PFSK-1 (cell line): ENCODE results near the gene ADCYAP1R1.

Source experiments
- FOXP2 ChIP-seq: optimal IDR thresholded peaks from 2 replicates; pipeline ENCODE3; 2011; ENCODE audit warnings: borderline replicate concordance, control low read depth, inconsistent platforms; ENCODE audit not compliant: insufficient read depth; ENCODE audit errors: extremely low read length, extremely low read depth
- POLR2AphosphoS5 ChIP-seq: IDR thresholded peaks from 2 replicates; pipeline ENCODE4 v1.6.1; 2012; ENCODE audit warnings: low read depth, mild to moderate bottlenecking, control low read depth, low read length, moderate library complexity
- SIN3A ChIP-seq: IDR thresholded peaks from 2 replicates; pipeline ENCODE4 v1.6.1; 2012; ENCODE audit warnings: mild to moderate bottlenecking, low read length, moderate library complexity, borderline replicate concordance; ENCODE audit not compliant: insufficient read depth
- TAF1 ChIP-seq: IDR thresholded peaks from 2 replicates; pipeline ENCODE4 v1.6.1; 2012; ENCODE audit warnings: low read length, control low read depth, borderline replicate concordance; ENCODE audit not compliant: insufficient read depth
- TF ChIP-seq, protein P1 (sequence below), 2 experiments: IDR thresholded peaks; 2 replicates each; pipeline versions ENCODE4 v1.6.1 to v1.8.0; 2011 to 2012; ENCODE audit warnings: low read depth in 2 of 2, low read length in 2 of 2, control low read depth in 1 of 2, inconsistent platforms in 1 of 2, mild to moderate bottlenecking in 1 of 2, moderate library complexity in 1 of 2; ENCODE audit not compliant: insufficient read depth in 1 of 2

The ADCYAP1R1 gene

DNA sequence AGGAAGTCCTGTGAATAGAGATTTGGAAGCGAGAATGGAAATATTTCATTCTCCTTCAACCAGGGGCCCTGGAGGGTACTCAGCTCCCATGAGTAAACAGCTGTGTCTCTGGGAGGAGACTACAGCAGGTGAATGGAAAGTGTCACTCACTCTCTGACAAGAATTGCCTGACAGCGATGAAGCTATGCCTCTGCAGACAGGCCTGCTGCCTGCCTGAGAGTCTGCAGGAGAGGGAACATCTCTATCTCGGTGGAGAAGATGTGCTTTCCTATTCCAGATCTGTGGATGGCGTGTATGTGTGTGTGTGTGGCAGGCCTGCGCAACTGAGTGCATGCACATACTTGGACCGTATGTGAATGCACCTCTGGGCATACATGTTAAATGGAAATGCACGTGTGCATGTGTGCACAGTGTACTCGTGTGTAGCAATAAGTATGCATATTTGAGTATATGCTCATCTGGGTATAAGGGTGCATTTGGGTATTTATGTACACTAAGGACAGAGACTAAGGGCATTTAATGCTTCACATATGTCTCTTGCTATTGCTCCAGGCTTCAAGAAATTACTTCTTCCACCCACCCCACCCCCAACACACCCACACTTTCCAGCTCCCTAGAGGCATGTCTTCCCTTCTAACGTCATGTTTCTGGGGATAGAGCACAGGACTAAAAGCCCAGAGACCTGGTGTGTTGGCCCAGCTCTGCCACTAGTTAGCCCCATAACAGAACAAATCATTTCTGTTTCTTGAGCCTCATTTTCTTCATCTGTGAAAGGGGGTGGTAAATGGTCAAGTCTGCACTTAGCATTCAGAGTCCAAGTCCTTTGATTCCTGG, 4.6 kb upstream of the ADCYAP1R1 start:
- TF ChIP-seq SIN3A (no peak), FOXP2 (no peak), TAF1 (no peak), POLR2AphosphoS5 (no peak)
- TF ChIP-seq, protein P1, sequence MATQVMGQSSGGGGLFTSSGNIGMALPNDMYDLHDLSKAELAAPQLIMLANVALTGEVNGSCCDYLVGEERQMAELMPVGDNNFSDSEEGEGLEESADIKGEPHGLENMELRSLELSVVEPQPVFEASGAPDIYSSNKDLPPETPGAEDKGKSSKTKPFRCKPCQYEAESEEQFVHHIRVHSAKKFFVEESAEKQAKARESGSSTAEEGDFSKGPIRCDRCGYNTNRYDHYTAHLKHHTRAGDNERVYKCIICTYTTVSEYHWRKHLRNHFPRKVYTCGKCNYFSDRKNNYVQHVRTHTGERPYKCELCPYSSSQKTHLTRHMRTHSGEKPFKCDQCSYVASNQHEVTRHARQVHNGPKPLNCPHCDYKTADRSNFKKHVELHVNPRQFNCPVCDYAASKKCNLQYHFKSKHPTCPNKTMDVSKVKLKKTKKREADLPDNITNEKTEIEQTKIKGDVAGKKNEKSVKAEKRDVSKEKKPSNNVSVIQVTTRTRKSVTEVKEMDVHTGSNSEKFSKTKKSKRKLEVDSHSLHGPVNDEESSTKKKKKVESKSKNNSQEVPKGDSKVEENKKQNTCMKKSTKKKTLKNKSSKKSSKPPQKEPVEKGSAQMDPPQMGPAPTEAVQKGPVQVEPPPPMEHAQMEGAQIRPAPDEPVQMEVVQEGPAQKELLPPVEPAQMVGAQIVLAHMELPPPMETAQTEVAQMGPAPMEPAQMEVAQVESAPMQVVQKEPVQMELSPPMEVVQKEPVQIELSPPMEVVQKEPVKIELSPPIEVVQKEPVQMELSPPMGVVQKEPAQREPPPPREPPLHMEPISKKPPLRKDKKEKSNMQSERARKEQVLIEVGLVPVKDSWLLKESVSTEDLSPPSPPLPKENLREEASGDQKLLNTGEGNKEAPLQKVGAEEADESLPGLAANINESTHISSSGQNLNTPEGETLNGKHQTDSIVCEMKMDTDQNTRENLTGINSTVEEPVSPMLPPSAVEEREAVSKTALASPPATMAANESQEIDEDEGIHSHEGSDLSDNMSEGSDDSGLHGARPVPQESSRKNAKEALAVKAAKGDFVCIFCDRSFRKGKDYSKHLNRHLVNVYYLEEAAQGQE (IDR thresholded peaks at IDR 0.05; ENCODE audit: insufficient read depth in 1 of 2, low read depth in 2 of 2, low read length in 2 of 2) = no peak

DNA sequence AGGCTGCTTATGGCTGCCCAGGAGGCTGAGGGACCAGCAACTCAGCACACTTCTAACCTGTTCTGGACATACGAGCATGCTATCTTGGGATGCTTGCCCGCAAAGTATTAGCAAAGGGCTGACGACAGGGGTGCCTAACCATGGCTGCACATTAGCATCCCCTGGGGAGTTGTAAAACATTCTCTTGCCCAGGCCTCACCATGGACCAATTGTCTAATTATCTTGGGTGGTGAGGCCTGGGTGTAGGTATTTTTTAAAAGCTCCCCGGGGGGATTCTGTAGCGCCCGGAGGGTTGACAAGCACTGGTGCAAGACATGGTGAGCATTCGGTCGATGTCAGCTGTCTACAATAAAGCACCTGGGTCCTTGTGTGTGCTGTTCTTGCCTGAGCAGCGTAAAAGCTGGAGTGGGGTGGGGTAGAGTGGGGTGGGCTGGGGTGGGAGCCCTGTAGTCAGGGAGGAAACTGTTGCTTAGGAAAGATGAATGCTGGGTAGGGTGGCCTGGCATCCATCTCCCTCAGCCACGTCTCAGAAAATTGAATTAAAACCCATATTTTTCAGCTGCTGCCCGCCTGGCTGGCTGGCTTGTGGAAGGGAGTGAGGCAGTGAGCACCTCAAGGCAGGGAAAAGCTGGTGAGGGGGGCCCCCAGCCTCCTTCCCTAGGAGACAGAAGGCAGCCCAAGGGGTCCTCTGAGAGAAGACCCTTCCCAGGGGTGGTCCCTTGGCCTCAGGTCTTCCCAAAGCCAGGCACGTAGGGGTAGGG, 2.9 kb upstream of the ADCYAP1R1 start:
- TF ChIP-seq TAF1 (no peak), POLR2AphosphoS5 (no peak), SIN3A (no peak), FOXP2 (no peak)
- TF ChIP-seq, protein P1 (IDR thresholded peaks at IDR 0.05; ENCODE audit: insufficient read depth in 1 of 2, low read depth in 2 of 2, low read length in 2 of 2) = no peak

DNA sequence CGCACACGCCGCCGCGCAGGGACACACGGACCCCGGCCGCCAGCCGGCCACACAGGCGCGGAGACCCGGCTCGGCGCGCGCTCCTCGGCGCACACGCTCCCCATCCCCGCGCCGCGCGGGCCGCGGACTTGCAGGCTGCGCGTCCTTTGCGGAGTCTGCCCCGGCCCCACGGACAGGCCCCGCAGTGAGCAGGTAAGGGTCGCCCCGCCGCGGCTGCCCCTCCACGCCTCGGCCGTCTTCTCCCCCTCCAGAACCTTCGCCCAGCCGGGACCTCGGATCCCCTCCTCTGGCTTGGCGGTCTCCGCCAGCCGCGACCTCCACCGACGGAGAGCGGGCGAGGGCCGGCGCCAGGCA, 356 bp downstream of the ADCYAP1R1 start:
- TF ChIP-seq FOXP2 (no peak), POLR2AphosphoS5 (no peak), TAF1 (no peak), SIN3A (no peak)
- TF ChIP-seq, protein P1 (IDR thresholded peaks at IDR 0.05; ENCODE audit: insufficient read depth in 1 of 2, low read depth in 2 of 2, low read length in 2 of 2) = no peak

DNA sequence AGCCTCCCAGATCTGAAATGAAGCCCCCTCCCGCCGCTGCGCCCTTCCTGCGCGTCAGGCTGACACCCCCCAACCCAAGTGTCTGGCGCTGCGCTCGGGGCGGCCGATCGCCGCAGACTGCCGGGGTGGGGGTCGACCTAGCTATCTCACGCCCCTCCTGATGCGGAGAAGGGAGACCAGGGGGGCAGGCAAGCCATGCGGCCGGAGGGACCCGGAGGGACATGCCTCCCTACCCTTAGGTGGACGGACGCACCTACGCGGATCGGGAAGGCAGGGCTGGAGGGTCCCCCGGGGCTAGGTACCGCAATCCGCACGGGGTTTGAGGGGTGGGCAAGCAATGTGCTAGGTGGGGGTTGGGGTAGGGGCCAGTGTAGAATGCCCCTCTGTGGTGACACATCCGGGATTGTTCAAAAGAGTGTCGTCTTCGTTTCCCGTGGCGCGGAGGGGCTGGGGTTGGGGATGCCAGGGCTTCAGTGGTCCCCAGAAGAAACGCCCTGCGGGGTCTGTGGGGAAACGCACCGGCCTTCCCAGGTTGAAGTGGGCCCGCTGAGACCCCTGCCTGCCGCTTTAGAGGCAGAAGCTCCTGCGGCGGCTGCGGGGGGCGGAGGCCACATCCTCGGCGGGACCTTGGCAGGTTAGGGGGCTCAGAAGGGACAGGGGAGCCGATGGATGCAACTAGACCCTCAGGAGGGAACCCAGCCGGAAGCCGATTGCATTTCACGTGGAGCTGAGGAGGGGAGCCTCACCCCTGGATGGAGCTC, 913 bp downstream of the ADCYAP1R1 start:
- TF ChIP-seq POLR2AphosphoS5 (no peak), TAF1 (no peak)
- TF ChIP-seq, protein P1 (IDR thresholded peaks at IDR 0.05; ENCODE audit: insufficient read depth in 1 of 2, low read depth in 2 of 2, low read length in 2 of 2) = no peak
